BLaER1 (cell line): ENCODE data around the gene MBOAT2.

Experiments used
- H3K27ac ChIP-seq: shearing (Covaris generic); formaldehyde crosslinking; 2 replicates; pipeline ENCODE4 v1.8.1; 2022
- H3K27me3 ChIP-seq: shearing (Covaris generic); formaldehyde crosslinking; 2 replicates; pipeline ENCODE4 v1.8.1; 2022
- H3K36me3 ChIP-seq: shearing (Covaris generic); formaldehyde crosslinking; 2 replicates; pipeline ENCODE4 v1.8.1; 2022
- H3K4me1 ChIP-seq: shearing (Covaris generic); formaldehyde crosslinking; 2 replicates; pipeline ENCODE4 v1.8.1; 2022
- H3K4me2 ChIP-seq: shearing (Covaris generic); formaldehyde crosslinking; 2 replicates; pipeline ENCODE4 v1.8.1; 2022
- H3K4me3 ChIP-seq: shearing (Covaris generic); formaldehyde crosslinking; 2 replicates; pipeline ENCODE4 v1.8.1; 2022
- H3K9ac ChIP-seq: shearing (Covaris generic); formaldehyde crosslinking; 2 replicates; pipeline ENCODE4 v1.8.1; 2022
- H3K9me3 ChIP-seq: shearing (Covaris generic); formaldehyde crosslinking; 2 replicates; pipeline ENCODE4 v1.8.1; 2022
- H4K20me1 ChIP-seq: shearing (Covaris generic); formaldehyde crosslinking; 2 replicates; pipeline ENCODE4 v1.8.1; 2022
- Cebpa-rat ChIP-seq: shearing (Covaris generic); IDR thresholded peaks from 2 replicates; pipeline ENCODE4 v1.8.1; 2022

MBOAT2 gene

GRCh38 chr2:8870441-8870840 is 133.0 kb downstream of the MBOAT2 start:
- Histone ChIP-seq H3K9ac (no peak overlapping the region), H3K27me3 (no peaks in the 10 kb centered on the region), H3K27ac (no peak overlapping the region), H3K9me3 (no peaks in the 10 kb centered on the region), H3K4me1 (no peaks in the 10 kb centered on the region), H3K4me2 (no peak overlapping the region), H3K36me3 (peaks cover 8% of the 10 kb centered on the region; the same call in 1 of the 2 replicates), H3K4me3 (no peak overlapping the region), H4K20me1 (no peaks in the 10 kb centered on the region)
- TF ChIP-seq Cebpa-rat, result no peak

GRCh38 chr2:8867363-8867762 is 136.1 kb downstream of the MBOAT2 start:
- Histone ChIP-seq H4K20me1 (no peaks in the 10 kb centered on the region), H3K27me3 (no peaks in the 10 kb centered on the region), H3K9me3 (no peaks in the 10 kb centered on the region), H3K4me1 (no peaks in the 10 kb centered on the region), H3K4me2 (no peak overlapping the region), H3K9ac (no peak overlapping the region), H3K27ac (no peak overlapping the region), H3K36me3 (peaks cover 8% of the 10 kb centered on the region; the same call in 1 of the 2 replicates), H3K4me3 (no peak overlapping the region)
- TF ChIP-seq Cebpa-rat, result no peak

- no peaks in the 10 kb centered on the region for H4K20me1 ChIP-seq
- H3K4me1 ChIP-seq, result no peaks in the 10 kb centered on the region
- no peak overlapping the region for H3K4me2 ChIP-seq
- no peaks in the 10 kb centered on the region for H3K9me3 ChIP-seq
- no peak overlapping the region for H3K4me3 ChIP-seq
- no peak overlapping the region for H3K9ac ChIP-seq
- H3K27me3 ChIP-seq, result no peaks in the 10 kb centered on the region
- H3K36me3 ChIP-seq, result peaks cover 8% of the 10 kb centered on the region; the same call in 1 of the 2 replicates
- no peak overlapping the region for H3K27ac ChIP-seq
- no peak for TF ChIP-seq Cebpa-rat
These were observed 140.0 kb downstream of the MBOAT2 start for GRCh38 chr2:8863331-8863953.

- 0 out of 2 replicates have a peak, but pooled peaks cover 8% of the 10 kb centered on the region for H3K36me3 ChIP-seq
- H3K27ac ChIP-seq, result no peak overlapping the region
- no peak overlapping the region for H3K4me3 ChIP-seq
- H3K9me3 ChIP-seq, result no peaks in the 10 kb centered on the region
- H3K4me1 ChIP-seq, result no peaks in the 10 kb centered on the region
- no peaks in the 10 kb centered on the region for H3K27me3 ChIP-seq
- H3K9ac ChIP-seq, result no peak overlapping the region
- no peak overlapping the region for H3K4me2 ChIP-seq
- H4K20me1 ChIP-seq, result no peaks in the 10 kb centered on the region
- no peak for TF ChIP-seq Cebpa-rat
These were observed 141.3 kb downstream of the MBOAT2 start for GRCh38 chr2:8862230-8862629.

GRCh38 chr2:8861797-8862196 is 141.7 kb downstream of the MBOAT2 start:
- H3K4me2 ChIP-seq, result no peak overlapping the region
- no peaks in the 10 kb centered on the region for H4K20me1 ChIP-seq
- 0 out of 2 replicates have a peak, but pooled peaks cover 8% of the 10 kb centered on the region for H3K36me3 ChIP-seq
- H3K9ac ChIP-seq, result no peak overlapping the region
- no peak overlapping the region for H3K27ac ChIP-seq
- no peak overlapping the region for H3K4me3 ChIP-seq
- TF ChIP-seq Cebpa-rat, result no peak
- no peaks in the 10 kb centered on the region for H3K27me3 ChIP-seq
- H3K9me3 ChIP-seq, result no peaks in the 10 kb centered on the region
- no peaks in the 10 kb centered on the region for H3K4me1 ChIP-seq

GRCh38 chr2:8860239-8860638 is 143.2 kb downstream of the MBOAT2 start:
- 0 out of 2 replicates have a peak, but pooled peaks cover 5% of the 10 kb centered on the region for H3K36me3 ChIP-seq
- no peaks in the 10 kb centered on the region for H3K9me3 ChIP-seq
- no peak overlapping the region for H3K27ac ChIP-seq
- no peaks in the 10 kb centered on the region for H3K27me3 ChIP-seq
- no peak for TF ChIP-seq Cebpa-rat
- no peak overlapping the region for H3K9ac ChIP-seq
- H3K4me1 ChIP-seq, result no peaks in the 10 kb centered on the region
- no peak overlapping the region for H3K4me3 ChIP-seq
- no peaks in the 10 kb centered on the region for H4K20me1 ChIP-seq
- no peak overlapping the region for H3K4me2 ChIP-seq

GRCh38 chr2:8858910-8859309 is 144.6 kb downstream of the MBOAT2 start:
- H3K27ac ChIP-seq, result no peak overlapping the region
- no peaks in the 10 kb centered on the region for H3K4me1 ChIP-seq

GRCh38 chr2:8858264-8858663 is 145.2 kb downstream of the MBOAT2 start:
- no peak overlapping the region for H3K4me2 ChIP-seq
- H3K27ac ChIP-seq, result no peak overlapping the region
- no peak overlapping the region for H3K4me3 ChIP-seq
- TF ChIP-seq Cebpa-rat, result no peak
- no peaks in the 10 kb centered on the region for H3K27me3 ChIP-seq
- no peaks in the 10 kb centered on the region for H3K4me1 ChIP-seq
- H3K36me3 ChIP-seq, result 0 out of 2 replicates have a peak, but pooled peaks cover 5% of the 10 kb centered on the region
- no peaks in the 10 kb centered on the region for H3K9me3 ChIP-seq
- H3K9ac ChIP-seq, result no peak overlapping the region
- no peaks in the 10 kb centered on the region for H4K20me1 ChIP-seq

More at GRCh38 chr2:8858910-8859309, 144.6 kb downstream of the MBOAT2 start:
- H3K4me2 ChIP-seq, result no peak overlapping the region
- no peak for TF ChIP-seq Cebpa-rat
- H3K4me3 ChIP-seq, result no peak overlapping the region
- H3K36me3 ChIP-seq, result 0 out of 2 replicates have a peak, but pooled peaks cover 5% of the 10 kb centered on the region
- no peaks in the 10 kb centered on the region for H4K20me1 ChIP-seq
- H3K27me3 ChIP-seq, result no peaks in the 10 kb centered on the region
- no peaks in the 10 kb centered on the region for H3K9me3 ChIP-seq
- no peak overlapping the region for H3K9ac ChIP-seq

- Histone ChIP-seq H3K36me3 (0 out of 2 replicates have a peak, but pooled peaks cover 5% of the 10 kb centered on the region), H3K27me3 (no peaks in the 10 kb centered on the region), H3K9me3 (no peaks in the 10 kb centered on the region), H3K4me3 (no peak overlapping the region), H4K20me1 (no peaks in the 10 kb centered on the region), H3K9ac (no peak overlapping the region), H3K4me2 (no peak overlapping the region), H3K4me1 (no peaks in the 10 kb centered on the region), H3K27ac (no peak overlapping the region)
- TF ChIP-seq Cebpa-rat, result no peak
These were observed 145.8 kb downstream of the MBOAT2 start for GRCh38 chr2:8857709-8858108.

- Histone ChIP-seq H3K36me3 (no peaks in the 10 kb centered on the region), H3K4me2 (no peak overlapping the region), H3K27ac (no peak overlapping the region), H3K4me3 (no peak overlapping the region), H3K4me1 (no peaks in the 10 kb centered on the region), H3K27me3 (no peaks in the 10 kb centered on the region), H3K9ac (no peak overlapping the region), H3K9me3 (no peaks in the 10 kb centered on the region), H4K20me1 (no peaks in the 10 kb centered on the region)
- TF ChIP-seq Cebpa-rat, result no peak
These were observed 147.3 kb downstream of the MBOAT2 start for GRCh38 chr2:8856176-8856575.

- Histone ChIP-seq H3K4me2 (no peak overlapping the region), H3K4me1 (no peaks in the 10 kb centered on the region), H3K27ac (no peak overlapping the region), H3K9ac (no peak overlapping the region), H3K27me3 (no peaks in the 10 kb centered on the region), H3K9me3 (no peaks in the 10 kb centered on the region), H3K36me3 (no peaks in the 10 kb centered on the region), H4K20me1 (no peaks in the 10 kb centered on the region), H3K4me3 (no peak overlapping the region)
- no peak for TF ChIP-seq Cebpa-rat
These were observed 148.5 kb downstream of the MBOAT2 start for GRCh38 chr2:8855010-8855409.
